Fibroblast of lung (primary cell): ENCODE measurements around the gene TIPRL. TPM values are rescaled to one million over a fixed set of nuclear protein-coding genes. Genes with fewer than 3 reads are reported as not detected.

ENCODE experiments used
- DNase-seq, 2 donors: peaks; one replicate each; pipeline versions ENCODE4 v3.0.0 to v3.0.0-alpha.2; 2010; ENCODE audit warnings: low read depth in 2 of 2
- H2AFZ ChIP-seq: 2 replicates; pipeline ENCODE4 v1.5.1; 2012; ENCODE audit warnings: low read length, control low read depth, inconsistent platforms
- H3K27ac ChIP-seq: 2 replicates; pipeline ENCODE4 v1.5.1; 2011; ENCODE audit warnings: low read length, control low read depth; ENCODE audit not compliant: insufficient read depth
- H3K27me3 ChIP-seq: 2 replicates; pipeline ENCODE4 v1.5.1; 2011; ENCODE audit warnings: mild to moderate bottlenecking, low read length; ENCODE audit not compliant: control insufficient read depth, insufficient read depth
- H3K36me3 ChIP-seq: 2 replicates; pipeline ENCODE4 v1.5.1; 2011; ENCODE audit warnings: low read length; ENCODE audit not compliant: control insufficient read depth, insufficient read depth
- H3K4me1 ChIP-seq: 2 replicates; pipeline ENCODE4 v1.5.1; 2011; ENCODE audit warnings: low read length; ENCODE audit not compliant: control insufficient read depth, insufficient read depth; ENCODE audit errors: extremely low read depth
- H3K4me2 ChIP-seq: 2 replicates; pipeline ENCODE4 v1.5.1; 2011; ENCODE audit warnings: low read length, control low read depth; ENCODE audit not compliant: insufficient read depth; ENCODE audit errors: extremely low read depth
- H3K4me3 ChIP-seq, 4 experiments: fragments of 200-600 bp in 1 of 4; sonication (generic) in 1 of 4; replicated peaks in 1 of 4; 2 replicates each; pipeline ENCODE4 v1.5.1; 2011 to 2016; ENCODE audit warnings: low read length in 4 of 4, low read depth in 3 of 4, mild to moderate bottlenecking in 3 of 4, control low read depth in 2 of 4, inconsistent platforms in 1 of 4, mixed read lengths in 1 of 4; ENCODE audit not compliant: insufficient read depth in 1 of 4; ENCODE audit errors: control extremely low read depth in 1 of 4
- H3K79me2 ChIP-seq: 2 replicates; pipeline ENCODE4 v1.5.1; 2012; ENCODE audit warnings: mild to moderate bottlenecking, low read length, inconsistent platforms; ENCODE audit not compliant: control insufficient read depth, insufficient read depth
- H3K9ac ChIP-seq: 2 replicates; pipeline ENCODE4 v1.5.1; 2011; ENCODE audit warnings: mild to moderate bottlenecking, low read length, control low read depth; ENCODE audit not compliant: insufficient read depth
- H3K9me3 ChIP-seq: 2 replicates; pipeline ENCODE4 v1.5.1; 2012; ENCODE audit warnings: low read depth, low read length; ENCODE audit not compliant: control insufficient read depth, insufficient read depth
- H4K20me1 ChIP-seq: 2 replicates; pipeline ENCODE4 v1.5.1; 2011; ENCODE audit warnings: low read length; ENCODE audit not compliant: control insufficient read depth, insufficient read depth; ENCODE audit errors: extremely low read depth
- CTCF ChIP-seq, 2 donors: IDR thresholded peaks in 1 of 2; conservative IDR thresholded peaks in 1 of 2; 1 replicate in 1 of 2; 2 replicates in 1 of 2; pipeline ENCODE4 v1.5.1; 2011 to 2012; ENCODE audit warnings: low read length in 2 of 2, control low read depth in 1 of 2, inconsistent platforms in 1 of 2, low read depth in 1 of 2, mild to moderate bottlenecking in 1 of 2
- EZH2 ChIP-seq: IDR thresholded peaks from 2 replicates; pipeline ENCODE4 v1.5.1; 2012; ENCODE audit warnings: low read length, control low read depth, mild to moderate bottlenecking; ENCODE audit errors: missing control alignments
- polyA plus RNA-seq, 2 donors: library from polyadenylated mRNA; depleted of rRNA in 1 of 2; stranded (reverse) in 1 of 2; unstranded in 1 of 2; fragments of >200 nt; gene quantifications; 2 replicates each; pipeline ENCODE4 v1.2.1, GENCODE V29; 2011 to 2012; ENCODE audit warnings: missing spikeins in 1 of 2
- total RNA-seq: library from RNA; depleted of rRNA; stranded (reverse); fragments of >200 nt; gene quantifications from 2 replicates; pipeline ENCODE4 v1.2.1, GENCODE V29; 2014

TIPRL gene
- total and polyA plus RNA-seq, 2 donors (not counting 1 experiment from before 2014, with no cell fraction given), result 34.7 to 40.9 TPM

DNA sequence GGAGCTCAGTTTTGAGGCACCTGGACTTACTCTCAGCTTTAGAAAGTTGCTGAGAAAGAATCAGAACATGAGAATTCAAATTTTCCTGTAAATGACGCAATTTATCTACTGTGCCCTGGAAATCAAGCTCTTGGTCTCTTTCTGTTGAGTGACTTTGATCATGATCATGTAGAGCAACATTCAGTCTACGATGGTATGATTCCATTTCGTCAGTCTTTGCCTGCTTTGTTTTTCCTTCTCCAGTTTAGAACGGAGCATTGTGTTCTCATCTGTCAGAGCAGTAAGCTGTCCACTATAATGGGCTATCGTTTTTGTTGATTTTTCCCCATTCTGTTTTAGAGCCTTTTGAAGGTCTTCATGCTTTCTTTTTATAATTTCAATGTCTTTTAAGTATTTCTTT is 67.7 kb downstream of the TIPRL start:
- Histone ChIP-seq H3K4me2 (no peak overlapping the region), H3K9ac (no peak overlapping the region), H3K36me3 (peaks cover 9% of the 10 kb centered on the region), H3K4me3 (no peak overlapping the region), H3K9me3 (no peaks in the 10 kb centered on the region), H3K4me1 (no peaks in the 10 kb centered on the region), H3K27me3 (no peaks in the 10 kb centered on the region), H4K20me1 (no peaks in the 10 kb centered on the region), H3K79me2 (no peaks in the 10 kb centered on the region), H2AFZ (no peak overlapping the region), H3K27ac (no peak overlapping the region)
- DNase-seq, result no peak
- TF ChIP-seq CTCF (conservative IDR thresholded peaks at IDR 0.05 in 1 of 2, IDR thresholded peaks at IDR 0.05 in 1 of 2; ENCODE audit: low read depth in 1 of 2, low read length in 2 of 2) (no peak), EZH2 (no peak)

Other genes starting within 250 kb of the TIPRL start
- 64.4 and 71.1 TPM in 2 replicates for gene DCAF6, start 242.3 kb upstream of the TIPRL start, total RNA-seq
- gene DCAF6, start 242.3 kb upstream of the TIPRL start, polyA plus RNA-seq, result 89.9 and 143 TPM in 2 replicates
- gene MPC2, start 241.9 kb upstream of the TIPRL start, total RNA-seq, result 32.1 and 35.2 TPM in 2 replicates
- gene MPC2, start 241.9 kb upstream of the TIPRL start, polyA plus RNA-seq, result 52.6 and 58.7 TPM in 2 replicates
- 14.9 and 18.7 TPM in 2 replicates for gene GPR161, start 42.0 kb upstream of the TIPRL start, total RNA-seq
- gene GPR161, start 42.0 kb upstream of the TIPRL start, polyA plus RNA-seq, result 10.2 and 12.5 TPM in 2 replicates
- gene SFT2D2, start 47.0 kb downstream of the TIPRL start, total RNA-seq, result 25.9 and 29.4 TPM in 2 replicates
- 36.2 and 36.4 TPM in 2 replicates for gene SFT2D2, start 47.0 kb downstream of the TIPRL start, polyA plus RNA-seq
- gene TBX19, start 101.9 kb downstream of the TIPRL start, total RNA-seq, result 0.26 and 1.2 TPM in 2 replicates
- gene TBX19, start 101.9 kb downstream of the TIPRL start, polyA plus RNA-seq, result 0.47 and 0.94 TPM in 2 replicates